ENCODE measurements around the gene LRIG2.

Gene LRIG2

DNA sequence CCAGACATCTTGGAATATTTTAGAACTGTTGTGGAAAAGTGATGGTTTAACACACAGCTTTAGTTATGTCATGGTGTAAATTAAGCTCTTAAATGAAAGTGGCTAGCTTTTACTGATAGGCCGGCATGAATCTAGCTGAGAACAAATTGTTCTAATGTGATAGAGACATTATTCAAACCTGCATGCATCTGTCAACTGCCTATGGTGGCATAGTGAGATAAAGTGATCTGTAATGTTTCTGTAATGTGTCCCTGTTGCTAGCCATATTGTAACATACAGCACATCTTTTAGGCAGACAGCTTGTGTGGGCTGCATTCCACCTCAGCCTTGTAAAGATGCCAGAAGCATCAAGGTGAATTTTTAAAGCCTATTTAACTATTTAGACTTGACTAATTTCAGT lies 16.0 kb downstream of the LRIG2 start:
- Histone ChIP-seq H3K79me2 (ENCODE audit: low read length) (peaks cover 42% of the 10 kb centered on the region), H4K20me1 (ENCODE audit: insufficient read depth, low read length) (peaks cover 5% of the 10 kb centered on the region), H2AFZ (ENCODE audit: low read depth, low read length) (no peak overlapping the region), H3K4me3 (ENCODE audit: low read length) (no peak overlapping the region), H3K4me2 (ENCODE audit: low read length) (no peak overlapping the region), H3K4me1 (ENCODE audit: low read length) (no peaks in the 10 kb centered on the region), H3K27ac (ENCODE audit: low read length) (no peak overlapping the region), H3K27me3 (ENCODE audit: low read depth, low read length) (no peaks in the 10 kb centered on the region), H3K36me3 (replicated peaks; ENCODE audit: low read depth, low read length) (peaks cover 3% of the 10 kb centered on the region), H3K9me3 (ENCODE audit: insufficient read depth, low read length) (no peaks in the 10 kb centered on the region), H3K9ac (ENCODE audit: low read length) (no peak overlapping the region)
- TF ChIP-seq, protein P1, sequence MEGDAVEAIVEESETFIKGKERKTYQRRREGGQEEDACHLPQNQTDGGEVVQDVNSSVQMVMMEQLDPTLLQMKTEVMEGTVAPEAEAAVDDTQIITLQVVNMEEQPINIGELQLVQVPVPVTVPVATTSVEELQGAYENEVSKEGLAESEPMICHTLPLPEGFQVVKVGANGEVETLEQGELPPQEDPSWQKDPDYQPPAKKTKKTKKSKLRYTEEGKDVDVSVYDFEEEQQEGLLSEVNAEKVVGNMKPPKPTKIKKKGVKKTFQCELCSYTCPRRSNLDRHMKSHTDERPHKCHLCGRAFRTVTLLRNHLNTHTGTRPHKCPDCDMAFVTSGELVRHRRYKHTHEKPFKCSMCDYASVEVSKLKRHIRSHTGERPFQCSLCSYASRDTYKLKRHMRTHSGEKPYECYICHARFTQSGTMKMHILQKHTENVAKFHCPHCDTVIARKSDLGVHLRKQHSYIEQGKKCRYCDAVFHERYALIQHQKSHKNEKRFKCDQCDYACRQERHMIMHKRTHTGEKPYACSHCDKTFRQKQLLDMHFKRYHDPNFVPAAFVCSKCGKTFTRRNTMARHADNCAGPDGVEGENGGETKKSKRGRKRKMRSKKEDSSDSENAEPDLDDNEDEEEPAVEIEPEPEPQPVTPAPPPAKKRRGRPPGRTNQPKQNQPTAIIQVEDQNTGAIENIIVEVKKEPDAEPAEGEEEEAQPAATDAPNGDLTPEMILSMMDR (IDR thresholded peaks at IDR 0.05; ENCODE audit: low read depth, low read length): no peak
- TF ChIP-seq EZH2phosphoT487 (IDR thresholded peaks at IDR 0.05; ENCODE audit: low read depth): no peak

GRCh38 chr1:113090051-113090450 lies 17.1 kb downstream of the LRIG2 start:
- Histone ChIP-seq H3K27me3 (ENCODE audit: low read depth, low read length) (no peaks in the 10 kb centered on the region), H3K36me3 (replicated peaks; ENCODE audit: low read depth, low read length) (peaks cover 10% of the 10 kb centered on the region), H3K27ac (ENCODE audit: low read length) (no peak overlapping the region), H3K4me3 (ENCODE audit: low read length) (no peak overlapping the region), H3K79me2 (ENCODE audit: low read length) (peaks cover 36% of the 10 kb centered on the region), H3K4me1 (ENCODE audit: low read length) (no peaks in the 10 kb centered on the region), H3K4me2 (ENCODE audit: low read length) (no peak overlapping the region), H3K9me3 (ENCODE audit: insufficient read depth, low read length) (no peaks in the 10 kb centered on the region), H4K20me1 (ENCODE audit: insufficient read depth, low read length) (peaks cover 5% of the 10 kb centered on the region), H3K9ac (ENCODE audit: low read length) (no peak overlapping the region), H2AFZ (ENCODE audit: low read depth, low read length) (no peak overlapping the region)
- TF ChIP-seq EZH2phosphoT487 (IDR thresholded peaks at IDR 0.05; ENCODE audit: low read depth): no peak
- TF ChIP-seq, protein P1 (IDR thresholded peaks at IDR 0.05; ENCODE audit: low read depth, low read length): no peak

DNA sequence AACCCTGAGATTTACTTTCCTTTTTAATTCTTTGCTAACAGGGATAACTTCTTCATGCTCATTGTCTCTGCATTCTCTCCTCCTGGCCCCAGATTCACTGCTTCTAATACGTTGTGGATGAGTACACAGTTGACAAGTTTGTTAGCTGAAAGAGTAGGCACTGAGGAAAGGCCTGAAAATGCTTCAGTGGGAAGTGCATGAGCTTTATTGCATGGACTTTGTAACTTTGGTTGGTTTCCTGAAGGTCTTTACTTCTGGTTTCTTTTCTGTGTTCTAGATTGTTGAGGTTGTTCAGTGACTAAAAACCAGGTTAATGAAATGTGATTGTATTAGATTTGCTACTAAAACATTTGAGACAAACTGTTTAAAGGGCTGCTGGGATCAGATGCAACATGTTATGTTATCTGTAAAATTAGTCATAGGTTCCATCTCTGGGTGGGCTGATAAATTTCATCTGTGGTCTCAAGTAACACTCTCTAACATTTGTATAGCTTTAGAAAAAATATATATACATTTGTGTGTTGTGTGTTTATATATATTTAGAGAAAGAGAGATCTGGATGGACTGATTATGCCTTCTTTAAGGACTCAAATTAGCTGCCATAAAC lies 19.1 kb downstream of the LRIG2 start:
- no peak overlapping the region for H2AFZ ChIP-seq (ENCODE audit: low read depth, low read length)
- no peak for TF ChIP-seq EZH2phosphoT487 (IDR thresholded peaks at IDR 0.05; ENCODE audit: low read depth)
- TF ChIP-seq, protein P1 (IDR thresholded peaks at IDR 0.05; ENCODE audit: low read depth, low read length): no peak
- no peaks in the 10 kb centered on the region for H3K27me3 ChIP-seq (ENCODE audit: low read depth, low read length)
- H3K9ac ChIP-seq (ENCODE audit: low read length): no peak overlapping the region
- peaks cover 24% of the 10 kb centered on the region for H3K79me2 ChIP-seq (ENCODE audit: low read length)
- H3K9me3 ChIP-seq (ENCODE audit: insufficient read depth, low read length): no peaks in the 10 kb centered on the region
- peaks cover 23% of the 10 kb centered on the region for H3K36me3 ChIP-seq (replicated peaks; ENCODE audit: low read depth, low read length)
- H3K4me2 ChIP-seq (ENCODE audit: low read length): no peak overlapping the region
- H3K27ac ChIP-seq (ENCODE audit: low read length): no peak overlapping the region
- H3K4me3 ChIP-seq (ENCODE audit: low read length): no peak overlapping the region
- peaks cover 5% of the 10 kb centered on the region for H4K20me1 ChIP-seq (ENCODE audit: insufficient read depth, low read length)
- no peaks in the 10 kb centered on the region for H3K4me1 ChIP-seq (ENCODE audit: low read length)

DNA sequence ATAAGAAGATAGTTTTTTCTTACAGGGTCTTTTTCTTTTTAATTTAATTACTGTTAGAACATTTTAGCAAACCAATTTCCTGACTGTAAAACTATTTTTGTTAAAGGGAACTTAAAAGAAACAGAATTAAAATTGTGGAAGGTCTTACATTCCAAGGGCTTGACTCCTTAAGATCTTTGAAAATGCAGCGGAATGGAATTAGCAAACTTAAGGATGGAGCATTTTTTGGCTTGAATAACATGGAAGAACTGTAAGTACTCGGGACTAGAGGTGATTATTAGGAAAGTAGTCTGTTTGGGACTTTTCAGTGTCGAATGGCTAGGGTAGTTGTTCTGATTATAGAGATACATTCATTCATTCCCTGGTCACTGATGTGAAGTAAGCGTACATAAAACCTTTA lies 21.5 kb downstream of the LRIG2 start:
- Histone ChIP-seq H3K4me2 (ENCODE audit: low read length) (no peak overlapping the region), H4K20me1 (ENCODE audit: insufficient read depth, low read length) (no peaks in the 10 kb centered on the region), H3K4me3 (ENCODE audit: low read length) (no peak overlapping the region), H3K79me2 (ENCODE audit: low read length) (peaks cover 6% of the 10 kb centered on the region; the same call in 1 of the 2 replicates), H3K27me3 (ENCODE audit: low read depth, low read length) (no peaks in the 10 kb centered on the region), H3K4me1 (ENCODE audit: low read length) (no peaks in the 10 kb centered on the region), H3K9ac (ENCODE audit: low read length) (no peak overlapping the region), H3K9me3 (ENCODE audit: insufficient read depth, low read length) (no peaks in the 10 kb centered on the region), H3K36me3 (replicated peaks; ENCODE audit: low read depth, low read length) (peaks cover 26% of the 10 kb centered on the region), H2AFZ (ENCODE audit: low read depth, low read length) (no peak overlapping the region), H3K27ac (ENCODE audit: low read length) (no peak overlapping the region)
- TF ChIP-seq, protein P1 (IDR thresholded peaks at IDR 0.05; ENCODE audit: low read depth, low read length): no peak
- no peak for TF ChIP-seq EZH2phosphoT487 (IDR thresholded peaks at IDR 0.05; ENCODE audit: low read depth)
